H1 (cell line): ENCODE data around the gene KNCN. TPM values are rescaled to one million over a fixed set of nuclear protein-coding genes. Genes with fewer than 3 reads are reported as not detected.

Source experiments
- CTCF ChIA-PET: fragments of 300-600 bp; sonication (Branson Sonifier 250); formaldehyde crosslinking; loops from one replicate; lab custom pipeline; 2021; ENCODE audit not compliant: partially characterized antibody; lab: Charles Lee
- POLR2A ChIA-PET: fragments of 300-600 bp; sonication (Branson Sonifier 250); formaldehyde crosslinking; loops from one replicate; lab custom pipeline; 2021; ENCODE audit warnings: inconsistent platforms; ENCODE audit not compliant: partially characterized antibody; lab: Charles Lee
- DNase-seq, 2 experiments: peaks; one replicate each; pipeline versions ENCODE4 v3.0.0 to v3.0.0-alpha.2; 2010 to 2022; ENCODE audit warnings: low spot score in 2 of 2, low read depth in 1 of 2, mixed read lengths in 1 of 2
- FAIRE-seq: peaks from 2 replicates; lab custom pipeline; 2011; peaks lifted over from hg19 to GRCh38; lab: Jason Lieb, UNC
- H2AFZ ChIP-seq: 2 replicates; pipeline ENCODE4 v1.8.1; 2012; ENCODE audit warnings: low read length, inconsistent platforms
- H2AK5ac ChIP-seq: 2 replicates; pipeline ENCODE4 v1.6.1; 2013; ENCODE audit warnings: low read depth, low read length
- H2BK120ac ChIP-seq: replicated peaks from 2 replicates; pipeline ENCODE3; 2013; ENCODE audit warnings: low read depth, low read length, inconsistent platforms
- H2BK12ac ChIP-seq: 2 replicates; pipeline ENCODE4 v1.6.1; 2013; ENCODE audit warnings: low read depth, low read length
- H2BK15ac ChIP-seq: 2 replicates; pipeline ENCODE4 v1.6.1; 2013; ENCODE audit warnings: low read length
- H2BK20ac ChIP-seq: 2 replicates; pipeline ENCODE4 v1.6.1; 2013; ENCODE audit warnings: low read length
- H2BK5ac ChIP-seq: 2 replicates; pipeline ENCODE4 v1.6.1; 2013; ENCODE audit warnings: low read depth, low read length
- H3K14ac ChIP-seq: 2 replicates; pipeline ENCODE4 v1.6.1; 2013; ENCODE audit warnings: inconsistent platforms; ENCODE audit not compliant: insufficient read length
- H3K18ac ChIP-seq: 2 replicates; pipeline ENCODE4 v1.6.1; 2013; ENCODE audit warnings: low read length; ENCODE audit errors: extremely low read depth
- H3K23ac ChIP-seq: 2 replicates; pipeline ENCODE4 v1.6.1; 2013; ENCODE audit warnings: inconsistent platforms; ENCODE audit not compliant: insufficient read length
- H3K23me2 ChIP-seq: 2 replicates; pipeline ENCODE4 v1.6.1; 2013; ENCODE audit warnings: low read depth, low read length
- H3K27ac ChIP-seq: 2 replicates; pipeline ENCODE4 v1.6.1; 2011; ENCODE audit warnings: low read depth, low read length, inconsistent platforms
- H3K27me3 ChIP-seq, 4 experiments: replicated peaks in 1 of 4; 1 replicate in 1 of 4; 2 replicates in 3 of 4; pipeline versions ENCODE4 v1.6.1 to v1.8.1; 2011 to 2013; ENCODE audit warnings: low read length in 3 of 4, mild to moderate bottlenecking in 3 of 4, inconsistent platforms in 2 of 4, mixed read lengths in 2 of 4, moderate library complexity in 1 of 4; ENCODE audit not compliant: control insufficient read depth in 3 of 4, insufficient read depth in 3 of 4; ENCODE audit errors: extremely low read depth in 1 of 4
- H3K36me3 ChIP-seq, 4 experiments: 2 replicates each; pipeline versions ENCODE4 v1.6.1 to v1.8.1; 2011 to 2013; ENCODE audit warnings: mild to moderate bottlenecking in 4 of 4, low read length in 3 of 4, moderate library complexity in 2 of 4, control low read depth in 1 of 4, inconsistent platforms in 1 of 4; ENCODE audit not compliant: insufficient read depth in 4 of 4, control insufficient read depth in 2 of 4
- H3K4ac ChIP-seq: replicated peaks from 2 replicates; pipeline ENCODE3; 2013; ENCODE audit warnings: low read length, low read depth, mixed read lengths, inconsistent platforms; ENCODE audit not compliant: insufficient read length
- H3K4me1 ChIP-seq, 4 experiments: replicated peaks in 1 of 4; 1 replicate in 1 of 4; 2 replicates in 3 of 4; pipeline versions ENCODE4 v1.6.1 to v1.8.1; 2011 to 2013; ENCODE audit warnings: low read length in 3 of 4, inconsistent platforms in 2 of 4, mixed read lengths in 1 of 4; ENCODE audit not compliant: insufficient read depth in 4 of 4, control insufficient read depth in 3 of 4
- H3K4me2 ChIP-seq, 2 experiments: 2 replicates each; pipeline versions ENCODE4 v1.6.1 to v1.8.1; 2011 to 2013; ENCODE audit warnings: low read depth in 2 of 2, low read length in 2 of 2, control low read depth in 1 of 2, inconsistent platforms in 1 of 2, mild to moderate bottlenecking in 1 of 2; ENCODE audit not compliant: insufficient read depth in 1 of 2
- H3K4me3 ChIP-seq, 4 experiments: fragments of 200-600, 300-600 bp in 1 of 4; sonication (generic), shearing (Covaris generic), sonication (Bioruptor Twin) in 1 of 4; 2 replicates each; pipeline versions ENCODE4 v1.5.1 to v1.8.1; 2011 to 2016; ENCODE audit warnings: low read length in 4 of 4, low read depth in 3 of 4, control low read depth in 2 of 4, inconsistent platforms in 2 of 4, mild to moderate bottlenecking in 2 of 4, mixed read lengths in 1 of 4, moderate library complexity in 1 of 4; ENCODE audit not compliant: insufficient read depth in 2 of 4; ENCODE audit errors: extremely low read depth in 1 of 4
- H3K56ac ChIP-seq: replicated peaks from 2 replicates; pipeline ENCODE3; 2013; ENCODE audit warnings: low read depth, mild to moderate bottlenecking, mixed read lengths, low read length, inconsistent platforms; ENCODE audit not compliant: insufficient read length
- H3K79me1 ChIP-seq: 2 replicates; pipeline ENCODE4 v1.6.1; 2013; ENCODE audit warnings: low read depth, low read length, control low read depth
- H3K79me2 ChIP-seq, 2 experiments: 2 replicates each; pipeline versions ENCODE4 v1.6.1 to v1.8.1; 2012 to 2013; ENCODE audit warnings: low read length in 2 of 2, mild to moderate bottlenecking in 2 of 2, inconsistent platforms in 1 of 2; ENCODE audit not compliant: insufficient read depth in 2 of 2, control insufficient read depth in 1 of 2
- H3K9ac ChIP-seq, 4 experiments: replicated peaks in 1 of 4; 1 replicate in 1 of 4; 2 replicates in 3 of 4; pipeline versions ENCODE4 v1.6.1 to v1.8.1; 2011 to 2013; ENCODE audit warnings: low read depth in 3 of 4, low read length in 3 of 4, control low read depth in 2 of 4, mild to moderate bottlenecking in 2 of 4, moderate library complexity in 2 of 4, inconsistent platforms in 1 of 4; ENCODE audit errors: extremely low read depth in 1 of 4
- H3K9me3 ChIP-seq, 2 experiments: 2 replicates each; pipeline versions ENCODE4 v1.6.1 to v1.8.1; 2012 to 2013; ENCODE audit warnings: mild to moderate bottlenecking in 2 of 2, moderate library complexity in 2 of 2, control low read depth in 1 of 2, inconsistent platforms in 1 of 2, low read depth in 1 of 2, low read length in 1 of 2, mixed read lengths in 1 of 2; ENCODE audit not compliant: insufficient read depth in 2 of 2
- H4K20me1 ChIP-seq, 2 experiments: replicated peaks in 1 of 2; 2 replicates each; pipeline versions ENCODE3 to v1.8.1; 2011 to 2013; ENCODE audit warnings: inconsistent platforms in 2 of 2, low read length in 2 of 2, mild to moderate bottlenecking in 1 of 2; ENCODE audit not compliant: insufficient read depth in 2 of 2, control insufficient read depth in 1 of 2
- H4K5ac ChIP-seq: 2 replicates; pipeline ENCODE4 v1.6.1; 2013; ENCODE audit warnings: low read length, low read depth, mixed read lengths, inconsistent platforms; ENCODE audit not compliant: insufficient read length
- H4K8ac ChIP-seq: 2 replicates; pipeline ENCODE4 v1.8.0; 2013; ENCODE audit warnings: mild to moderate bottlenecking, moderate library complexity, low read length, inconsistent platforms; ENCODE audit not compliant: insufficient read depth; ENCODE audit errors: extremely low read depth
- H4K91ac ChIP-seq: replicated peaks from 2 replicates; pipeline ENCODE3; 2013; ENCODE audit warnings: low read length, mixed read lengths, inconsistent platforms; ENCODE audit not compliant: insufficient read length
- CHD2 ChIP-seq: IDR thresholded peaks from 2 replicates; pipeline ENCODE4 v1.6.1; 2012; ENCODE audit warnings: low read length, improper control_type of control experiment
- KDM4A ChIP-seq: IDR thresholded peaks from one replicate; pipeline ENCODE4 v1.7.1; 2012; ENCODE audit warnings: low read depth, mild to moderate bottlenecking, moderate library complexity, low read length, inconsistent platforms; ENCODE audit not compliant: severe bottlenecking
- RBBP5 ChIP-seq: IDR thresholded peaks from 2 replicates; pipeline ENCODE4 v1.7.1; 2012; ENCODE audit warnings: low read depth, mild to moderate bottlenecking, inconsistent platforms, low read length, moderate library complexity, borderline replicate concordance
- TAF7 ChIP-seq: optimal IDR thresholded peaks from 2 replicates; pipeline ENCODE3; 2011; ENCODE audit warnings: low read depth, mild to moderate bottlenecking, inconsistent platforms, low read length, moderate library complexity, borderline replicate concordance
- TCF12 ChIP-seq: IDR thresholded peaks from 2 replicates; pipeline ENCODE4 v1.6.1; 2011; ENCODE audit warnings: low read depth, mild to moderate bottlenecking, low read length
- WGBS, 2 experiments: shearing (Covaris generic) in 1 of 2; methylation state at CpG; one replicate each; pipeline versions ENCODE4 v1.1.6 to v1.1.7; 2013 to 2015; ENCODE audit warnings: low lambda C conversion rate in 2 of 2, mixed read lengths in 2 of 2, inconsistent platforms in 1 of 2, low coverage in 1 of 2, missing lambda C conversion rate in 1 of 2; ENCODE audit not compliant: insufficient replicate concordance in 2 of 2, insufficient coverage in 1 of 2, insufficient read length in 1 of 2; ENCODE audit errors: extremely low coverage in 1 of 2, missing lambda C conversion rate in 1 of 2; 5-methylcytosine and 5-hydroxymethylcytosine counted together
- polyA plus RNA-seq, 7 experiments: library from polyadenylated mRNA; depleted of rRNA in 3 of 7; stranded (reverse) in 5 of 7; unstranded in 2 of 7; fragments of >200 nt in 5 of 7; fragments of 200-250 nt in 2 of 7; gene quantifications; 1 replicate in 5 of 7; 2 replicates in 1 of 7; 4 replicates in 1 of 7; pipeline versions ENCODE4 v1.2.1 to v1.2.3, GENCODE V29; 2011 to 2013; ENCODE audit warnings: missing spikeins in 2 of 7, mixed read lengths in 2 of 7
- total RNA-seq: library from RNA; stranded (reverse); fragmentation: NEBNext Ultra II Directional; extraction: Animal tissue kit (Norgen Biotek cat#: 25700); gene quantifications from 2 replicates; pipeline ENCODE4 v1.2.1, GENCODE V29; 2021
- TF ChIP-seq, protein P1 (sequence below): IDR thresholded peaks from 2 replicates; pipeline ENCODE4 v1.6.1; 2011; ENCODE audit warnings: low read length, improper control_type of control experiment

Gene KNCN
- total and polyA plus RNA-seq, 2 of the 8 experiments (the other 6 are each of a cell fraction or from before 2014, with no cell fraction given) = not detected

DNA sequence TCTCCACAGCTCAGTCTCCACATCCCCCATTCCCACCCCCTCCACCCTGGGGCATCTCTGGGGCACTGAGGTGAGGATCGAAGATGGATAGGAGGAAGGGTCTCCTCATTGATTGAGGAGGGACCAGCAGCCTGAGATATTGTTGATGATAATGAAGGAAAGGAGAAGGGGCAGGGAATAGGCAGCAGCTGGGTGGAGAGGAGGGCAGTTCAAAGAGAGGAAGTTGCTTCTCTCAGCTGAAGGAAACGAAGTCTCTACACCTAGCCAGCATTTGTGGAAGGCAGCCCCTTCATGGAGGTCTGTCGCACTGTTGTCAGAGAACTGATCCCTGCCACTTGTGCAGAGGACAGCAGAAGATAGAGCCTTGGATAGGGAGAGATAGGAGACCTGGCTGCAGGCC, 5.7 kb downstream of the KNCN start:
- no peak overlapping the region for H3K9ac ChIP-seq
- ChIA-PET CTCF (interaction anchor here (0.6 to 25.0 kb wide), 7 partner anchors 8 to 99 kb away, joined by 3 to 1068 read pairs (median 26); partner anchors contain the start of gene DMBX1), POLR2A (interaction anchor here (0.8 to 1.4 kb wide), 3 partner anchors 11 to 15 kb away, joined by 3 to 5 read pairs (median 4); a partner anchor contains a TSS)
- no peak overlapping the region for H2BK5ac ChIP-seq
- H3K4ac ChIP-seq = no peak overlapping the region
- no peaks in the 10 kb centered on the region for H3K79me2 ChIP-seq
- H2AK5ac ChIP-seq = no peak overlapping the region
- H3K18ac ChIP-seq = no peak overlapping the region
- H3K23ac ChIP-seq = no peak overlapping the region
- no peak overlapping the region for H3K4me2 ChIP-seq
- H2BK12ac ChIP-seq = no peak overlapping the region
- no peak overlapping the region for H3K14ac ChIP-seq
- H2AFZ ChIP-seq = no peak overlapping the region
- no peak overlapping the region for H2BK15ac ChIP-seq
- no peak overlapping the region for H3K27ac ChIP-seq
- no peak overlapping the region for H3K56ac ChIP-seq
- H3K9me3 ChIP-seq = no peaks in the 10 kb centered on the region
- FAIRE-seq = no peak
- peaks cover 12% of the 10 kb centered on the region for H3K23me2 ChIP-seq
- no peaks in the 10 kb centered on the region for H3K36me3 ChIP-seq
- H3K4me3 ChIP-seq = no peak overlapping the region
- H4K20me1 ChIP-seq = no peaks in the 10 kb centered on the region
- H4K8ac ChIP-seq = no peak overlapping the region
- no peak overlapping the region for H4K5ac ChIP-seq
- no peak for DNase-seq
- H2BK20ac ChIP-seq = no peak overlapping the region
- no peaks in the 10 kb centered on the region for H3K79me1 ChIP-seq
- WGBS, 2 experiments = 71% methylated on average over 2 of the region's 3 CpGs; no CpG with 5 or more reads in 1 of the 2 experiments
- H3K27me3 ChIP-seq = peaks cover 31 to 61% (median 55%) of the 10 kb centered on the region in 4 experiments
- no peak overlapping the region for H4K91ac ChIP-seq
- H3K4me1 ChIP-seq = peaks cover 0 to 27% (median 18%) of the 10 kb centered on the region in 4 experiments; a peak in 6 of 7 replicates
- no peak overlapping the region for H2BK120ac ChIP-seq
- TF ChIP-seq TCF12 = no peak
- TF ChIP-seq RBBP5 = no peak
- TF ChIP-seq, protein P1, sequence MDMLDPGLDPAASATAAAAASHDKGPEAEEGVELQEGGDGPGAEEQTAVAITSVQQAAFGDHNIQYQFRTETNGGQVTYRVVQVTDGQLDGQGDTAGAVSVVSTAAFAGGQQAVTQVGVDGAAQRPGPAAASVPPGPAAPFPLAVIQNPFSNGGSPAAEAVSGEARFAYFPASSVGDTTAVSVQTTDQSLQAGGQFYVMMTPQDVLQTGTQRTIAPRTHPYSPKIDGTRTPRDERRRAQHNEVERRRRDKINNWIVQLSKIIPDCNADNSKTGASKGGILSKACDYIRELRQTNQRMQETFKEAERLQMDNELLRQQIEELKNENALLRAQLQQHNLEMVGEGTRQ = no peak
- no peak for TF ChIP-seq TAF7
- no peak for TF ChIP-seq CHD2
- TF ChIP-seq KDM4A = no peak
